Right atrium auricular region (tissue), 2 donors: ENCODE results near the gene KCNMA1. TPM values are rescaled to one million over a fixed set of nuclear protein-coding genes. Genes with fewer than 3 reads are reported as not detected.

ENCODE experiments used
- DNase-seq: peaks from one replicate; pipeline ENCODE4 v3.0.0-alpha.2; 2019; ENCODE audit warnings: low spot score
- H3K27ac ChIP-seq, 2 donors: fragments of 200-600 bp; sonication (generic); 1 replicate in 1 of 2; 2 replicates in 1 of 2; pipeline ENCODE4 v1.5.1; 2016 to 2019
- H3K27me3 ChIP-seq, 2 donors: fragments of 200-600 bp; sonication (generic); one replicate each; pipeline versions ENCODE4 v1.5.1 to v1.6.0; 2017 to 2019
- H3K36me3 ChIP-seq: fragments of 200-600 bp; sonication (generic); one replicate; pipeline ENCODE4 v1.5.1; 2016
- H3K4me1 ChIP-seq, 2 donors: fragments of 200-600 bp; sonication (generic); one replicate each; pipeline versions ENCODE4 v1.5.1 to v1.6.0; 2017 to 2019
- H3K4me3 ChIP-seq, 2 donors: fragments of 200-600 bp; sonication (generic); 1 replicate in 1 of 2; 2 replicates in 1 of 2; pipeline ENCODE4 v1.5.1; 2017 to 2019; ENCODE audit warnings: mild to moderate bottlenecking in 1 of 2, moderate library complexity in 1 of 2
- H3K9me3 ChIP-seq, 2 donors: fragments of 200-600 bp; sonication (generic); one replicate each; pipeline ENCODE4 v1.5.1; 2019
- CTCF ChIP-seq, 2 donors: fragments of 200-600 bp; sonication (generic); IDR thresholded peaks; one replicate each; pipeline ENCODE4 v1.5.1; 2019; ENCODE audit warnings: antibody characterized with exemption in 2 of 2
- total RNA-seq, 2 donors: library from RNA; depleted of rRNA; stranded (reverse); fragments of >200 nt; gene quantifications; one replicate each; pipeline ENCODE4 v1.1.0, GENCODE V29; 2016

The KCNMA1 gene
- total RNA-seq, 2 donors from 2014 or later = 2.3 to 3.5 TPM

GRCh38 chr10:77207828-77208185 is 429.8 kb downstream of the KCNMA1 start:
- H3K27ac ChIP-seq = no peak overlapping the region
- DNase-seq = no peak
- H3K36me3 ChIP-seq = no peaks in the 10 kb centered on the region
- H3K9me3 ChIP-seq = peaks cover 0 to 22% of the 10 kb centered on the region in 2 donors
- no peak overlapping the region for H3K4me3 ChIP-seq
- TF ChIP-seq CTCF (IDR thresholded peaks at IDR 0.05) = no peak
- no peaks in the 10 kb centered on the region for H3K4me1 ChIP-seq
- H3K27me3 ChIP-seq = no peaks in the 10 kb centered on the region

GRCh38 chr10:77207182-77207827 is 430.3 kb downstream of the KCNMA1 start:
- DNase-seq = no peak
- H3K9me3 ChIP-seq = peaks cover 0 to 22% of the 10 kb centered on the region in 2 donors
- H3K27me3 ChIP-seq = no peaks in the 10 kb centered on the region
- H3K4me1 ChIP-seq = no peaks in the 10 kb centered on the region
- H3K36me3 ChIP-seq = no peaks in the 10 kb centered on the region
- H3K4me3 ChIP-seq = no peak overlapping the region
- no peak overlapping the region for H3K27ac ChIP-seq
- TF ChIP-seq CTCF (IDR thresholded peaks at IDR 0.05) = no peak

DNA sequence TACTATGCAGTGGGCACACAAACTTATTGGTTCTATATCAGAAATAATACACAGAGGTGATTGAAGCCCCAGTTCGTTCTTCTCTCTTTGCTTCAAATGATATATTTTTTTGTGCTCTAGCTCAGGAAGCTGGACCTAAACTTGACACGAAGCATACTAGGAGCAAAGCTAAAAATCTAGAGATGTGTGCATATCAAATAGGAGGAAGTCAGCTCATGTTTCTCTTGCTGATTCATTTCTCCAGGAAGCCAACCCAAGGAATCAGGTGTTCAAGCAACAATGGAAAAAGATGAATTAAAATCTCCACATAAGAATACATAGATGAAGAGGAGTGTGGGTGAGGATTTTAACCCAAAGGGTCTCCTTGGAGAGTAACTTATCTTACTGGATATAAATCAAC is 432.5 kb downstream of the KCNMA1 start:
- Histone ChIP-seq H3K36me3 (no peaks in the 10 kb centered on the region), H3K4me3 (no peak overlapping the region), H3K27me3 (no peaks in the 10 kb centered on the region), H3K27ac (no peak overlapping the region), H3K9me3 (peaks cover 0 to 15% of the 10 kb centered on the region in 2 donors), H3K4me1 (no peaks in the 10 kb centered on the region)
- TF ChIP-seq CTCF (IDR thresholded peaks at IDR 0.05) = no peak
- DNase-seq = no peak

DNA sequence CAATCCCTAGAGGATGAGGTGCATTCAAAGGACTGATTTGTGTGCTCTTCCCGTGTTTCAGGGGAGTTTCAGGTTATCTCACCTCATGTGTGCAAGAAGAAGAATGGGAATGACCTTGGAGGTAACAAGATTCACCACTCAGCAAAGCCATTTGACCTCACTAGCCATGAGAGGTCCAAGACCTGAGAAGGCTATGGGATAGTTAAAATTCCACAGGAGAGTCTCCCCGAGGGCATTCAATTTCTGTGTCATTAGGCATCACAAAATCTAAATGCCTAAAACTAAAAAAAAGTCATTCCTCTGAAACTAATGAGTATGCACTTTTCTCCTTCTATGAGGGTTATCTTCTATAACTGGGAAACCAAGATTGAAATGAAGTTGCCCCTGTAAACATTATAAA is 433.4 kb downstream of the KCNMA1 start:
- H3K27ac ChIP-seq = no peak overlapping the region
- H3K4me1 ChIP-seq = no peaks in the 10 kb centered on the region
- no peak overlapping the region for H3K4me3 ChIP-seq
- peaks cover 0 to 15% of the 10 kb centered on the region in 2 donors for H3K9me3 ChIP-seq
- DNase-seq = no peak
- no peaks in the 10 kb centered on the region for H3K36me3 ChIP-seq
- H3K27me3 ChIP-seq = no peaks in the 10 kb centered on the region
- no peak for TF ChIP-seq CTCF (IDR thresholded peaks at IDR 0.05)

DNA sequence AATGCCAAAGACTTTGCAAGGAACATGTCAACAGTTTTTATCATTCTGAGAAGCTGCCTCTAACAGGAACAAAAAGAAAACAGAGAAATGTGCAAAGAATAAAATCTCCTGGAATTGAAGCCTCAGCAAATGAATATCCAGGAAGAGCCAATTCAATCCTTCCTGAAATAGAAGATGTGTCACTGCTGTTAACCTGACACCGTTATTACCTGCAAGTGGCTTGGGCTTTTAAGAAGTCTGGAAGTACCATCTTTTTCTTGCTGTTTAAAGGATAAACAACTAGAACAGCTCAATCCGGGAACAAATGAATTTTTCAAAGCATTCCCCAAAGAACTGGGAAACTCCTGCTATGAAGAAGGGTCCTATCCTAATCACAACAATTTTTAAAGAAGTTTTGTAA is 434.8 kb downstream of the KCNMA1 start:
- peaks cover 0 to 15% of the 10 kb centered on the region in 2 donors for H3K9me3 ChIP-seq
- no peak overlapping the region for H3K4me3 ChIP-seq
- H3K4me1 ChIP-seq = no peaks in the 10 kb centered on the region
- no peak for DNase-seq
- TF ChIP-seq CTCF (IDR thresholded peaks at IDR 0.05) = no peak
- H3K27me3 ChIP-seq = no peaks in the 10 kb centered on the region
- no peaks in the 10 kb centered on the region for H3K36me3 ChIP-seq
- no peak overlapping the region for H3K27ac ChIP-seq
